NCI-H1694 (cell line): ENCODE measurements around the gene CARM1.
"Not testable (repeated sequence)": the region's sequence is repeated elsewhere in the genome, so short reads cannot be mapped to it uniquely, and the experiment has no call there.

Experiments
- DNase-seq: peaks from one replicate; lab custom pipeline; 2025; lab: John Stamatoyannopoulos, UW

CARM1 gene

DNA sequence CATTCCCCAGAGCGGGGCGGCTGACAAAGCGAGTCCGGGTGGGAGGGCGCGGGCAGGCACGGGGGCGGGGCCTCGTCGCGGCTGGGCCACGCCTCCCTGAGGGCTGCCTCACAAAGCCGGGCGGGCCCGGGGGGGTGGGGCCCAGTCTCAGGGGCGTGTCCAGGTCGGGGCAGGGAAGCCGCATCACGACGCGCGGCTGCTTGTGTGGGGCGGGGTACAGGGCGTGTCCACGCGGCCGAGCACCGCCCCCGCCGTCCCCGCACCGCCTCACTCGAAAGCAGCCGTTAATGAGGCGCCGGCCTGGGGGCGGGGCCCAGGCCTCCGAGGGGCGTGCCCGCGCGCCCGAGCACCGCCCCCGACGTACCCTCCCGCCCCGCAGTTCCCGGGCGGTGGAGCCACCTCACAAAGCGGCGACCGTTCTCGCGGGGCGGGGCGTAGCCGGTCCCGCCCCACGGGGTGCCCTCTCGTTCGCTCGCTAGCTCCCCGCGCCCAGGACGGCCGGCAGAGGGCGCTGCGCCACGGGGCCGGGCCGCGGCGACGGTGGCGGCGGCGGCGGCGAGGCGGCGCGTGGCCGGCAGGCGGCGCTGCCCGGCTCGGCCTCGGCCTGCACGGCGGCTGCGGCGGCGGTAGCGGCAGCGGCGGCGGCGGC is at the start of gene CARM1:
CARM1 (plus strand) TSS at position 599 of the 649 bp plus-strand sequence. CDS start 150 bp downstream, outside the sequence.
- peak; percentile 85 for DNase-seq

DNA sequence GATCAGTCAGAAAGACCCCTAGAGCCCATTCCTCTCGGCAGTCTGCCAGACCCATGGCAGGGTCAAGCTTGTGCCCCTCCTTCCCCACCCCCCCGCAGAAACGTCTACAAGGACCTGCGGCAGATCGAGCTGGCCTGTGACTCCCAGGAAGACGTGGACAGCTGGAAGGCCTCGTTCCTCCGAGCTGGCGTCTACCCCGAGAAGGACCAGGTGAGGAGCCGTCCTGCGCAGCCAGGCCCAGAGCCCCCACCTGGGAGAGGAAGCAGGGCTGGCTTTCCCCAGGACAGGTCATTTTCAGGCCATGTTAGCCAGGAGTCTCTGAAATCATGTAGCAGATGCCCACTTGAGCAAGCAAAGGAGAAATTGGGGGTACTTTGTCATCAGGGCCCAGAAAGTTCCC is 47.7 kb upstream of the CARM1 start:
- DNase-seq, result no peak

DNA sequence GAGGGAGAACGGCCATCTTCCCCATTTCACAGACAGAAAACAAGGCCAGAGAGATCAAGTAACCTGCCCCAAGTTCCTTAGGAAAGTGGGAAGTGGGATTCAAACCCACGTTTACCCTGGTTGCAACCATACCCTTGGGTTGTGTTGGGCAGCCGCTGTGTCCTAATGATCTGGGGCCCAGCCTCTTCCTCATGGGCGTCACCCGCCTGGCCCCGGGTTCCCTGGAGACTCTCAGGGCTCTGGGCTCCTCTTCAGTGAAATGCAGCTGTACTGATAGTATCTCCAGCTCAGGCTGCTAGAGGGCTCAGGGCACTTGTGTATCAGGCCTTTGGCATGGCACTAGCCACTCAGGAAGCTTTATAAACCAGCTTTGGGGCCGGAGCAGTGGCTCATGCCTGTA is 45.1 kb upstream of the CARM1 start:
- DNase-seq, result no peak

DNA sequence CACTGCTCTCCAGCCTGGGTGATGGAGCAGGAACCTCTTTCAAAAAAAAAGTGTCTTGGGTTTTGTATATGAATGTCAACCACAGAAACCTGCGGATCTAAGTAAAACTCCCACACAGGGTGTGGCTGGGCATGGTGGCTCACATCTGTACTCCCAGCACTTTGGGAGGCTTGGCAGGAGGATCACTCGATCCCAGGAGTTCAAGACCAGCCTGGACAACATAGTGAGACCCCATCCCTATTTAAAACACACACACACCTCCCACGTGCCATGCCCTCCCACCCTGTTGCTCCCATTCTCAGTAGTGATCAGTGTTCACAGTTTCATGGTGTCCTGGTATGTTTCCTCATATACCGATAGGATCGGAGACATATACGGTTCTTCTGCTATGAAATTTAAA is 44.5 kb upstream of the CARM1 start:
- no peak for DNase-seq

DNA sequence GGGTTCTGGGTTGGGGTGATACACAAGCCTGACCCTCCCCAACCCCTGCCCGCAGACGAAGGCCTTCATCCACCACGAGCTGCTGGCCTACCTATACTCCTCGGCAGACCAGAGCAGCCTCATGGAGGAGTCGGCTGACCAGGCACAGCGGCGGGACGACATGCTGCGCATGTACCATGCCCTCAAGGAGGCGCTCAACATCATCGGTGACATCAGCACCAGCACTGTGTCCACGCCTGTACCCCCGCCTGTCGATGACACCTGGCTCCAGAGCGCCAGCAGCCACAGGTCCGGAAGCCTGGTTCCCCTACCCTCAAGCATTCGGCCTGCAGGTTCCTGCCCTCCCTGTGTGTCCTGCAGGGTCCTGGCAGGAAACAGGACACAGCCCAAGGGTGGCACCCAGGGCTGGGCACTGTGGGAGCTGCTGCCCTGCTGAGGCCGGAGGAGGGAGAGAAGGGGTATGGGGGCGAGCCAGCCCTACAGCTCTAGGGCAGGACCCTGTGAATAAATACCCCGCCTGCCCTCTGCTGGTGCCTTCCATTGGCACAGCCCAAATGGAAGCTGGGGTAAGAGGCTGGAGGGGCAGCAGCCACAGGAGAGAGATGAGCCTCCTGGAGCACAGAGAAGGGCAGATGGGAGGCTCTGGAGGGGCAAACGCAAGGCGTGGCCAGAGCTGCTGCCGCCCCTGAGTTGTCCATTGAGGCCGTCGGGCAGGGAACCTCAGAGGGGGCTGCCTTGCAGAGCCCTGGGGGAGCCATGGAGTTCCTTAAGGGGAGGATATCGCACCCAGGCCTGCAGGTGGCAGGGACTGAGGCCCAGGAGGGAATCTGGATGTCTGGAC is 42.2 kb upstream of the CARM1 start:
- DNase-seq, result no peak

DNA sequence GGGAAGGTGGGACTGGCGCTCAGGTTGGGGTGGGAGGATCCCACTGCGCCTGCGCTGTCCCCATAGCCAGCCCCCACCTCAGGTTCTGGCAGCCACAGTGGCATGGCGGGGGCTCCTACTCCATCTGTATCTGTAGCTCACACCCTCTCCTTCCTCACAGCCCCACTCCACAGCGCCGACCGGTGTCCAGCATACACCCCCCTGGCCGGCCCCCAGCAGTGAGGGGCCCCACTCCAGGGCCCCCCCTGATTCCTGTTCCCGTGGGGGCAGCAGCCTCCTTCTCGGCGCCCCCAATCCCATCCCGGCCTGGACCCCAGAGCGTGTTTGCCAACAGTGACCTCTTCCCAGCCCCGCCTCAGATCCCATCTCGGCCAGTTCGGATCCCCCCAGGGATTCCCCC is 41.4 kb upstream of the CARM1 start:
- no peak for DNase-seq

DNA sequence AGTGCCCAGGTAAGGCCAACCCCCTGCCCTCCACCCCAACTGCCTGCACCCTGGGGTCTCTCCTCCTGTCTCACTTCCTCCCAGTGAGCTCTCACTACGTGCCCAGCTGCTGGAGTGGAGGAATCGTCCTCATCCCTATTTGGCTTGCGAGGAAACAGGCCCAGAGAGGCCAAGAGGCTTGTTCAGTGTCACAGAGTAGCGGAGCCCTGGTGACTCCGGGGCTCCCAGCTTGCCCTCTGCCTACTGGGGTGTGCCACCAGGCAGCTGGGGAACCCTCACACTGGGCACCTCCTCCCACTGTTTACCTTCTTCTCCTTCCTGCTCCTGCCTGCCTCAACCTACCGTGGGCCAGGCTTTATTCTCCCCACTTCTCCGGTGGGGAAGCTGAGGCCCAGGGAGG is 41.0 kb upstream of the CARM1 start:
- DNase-seq, result no peak

DNA sequence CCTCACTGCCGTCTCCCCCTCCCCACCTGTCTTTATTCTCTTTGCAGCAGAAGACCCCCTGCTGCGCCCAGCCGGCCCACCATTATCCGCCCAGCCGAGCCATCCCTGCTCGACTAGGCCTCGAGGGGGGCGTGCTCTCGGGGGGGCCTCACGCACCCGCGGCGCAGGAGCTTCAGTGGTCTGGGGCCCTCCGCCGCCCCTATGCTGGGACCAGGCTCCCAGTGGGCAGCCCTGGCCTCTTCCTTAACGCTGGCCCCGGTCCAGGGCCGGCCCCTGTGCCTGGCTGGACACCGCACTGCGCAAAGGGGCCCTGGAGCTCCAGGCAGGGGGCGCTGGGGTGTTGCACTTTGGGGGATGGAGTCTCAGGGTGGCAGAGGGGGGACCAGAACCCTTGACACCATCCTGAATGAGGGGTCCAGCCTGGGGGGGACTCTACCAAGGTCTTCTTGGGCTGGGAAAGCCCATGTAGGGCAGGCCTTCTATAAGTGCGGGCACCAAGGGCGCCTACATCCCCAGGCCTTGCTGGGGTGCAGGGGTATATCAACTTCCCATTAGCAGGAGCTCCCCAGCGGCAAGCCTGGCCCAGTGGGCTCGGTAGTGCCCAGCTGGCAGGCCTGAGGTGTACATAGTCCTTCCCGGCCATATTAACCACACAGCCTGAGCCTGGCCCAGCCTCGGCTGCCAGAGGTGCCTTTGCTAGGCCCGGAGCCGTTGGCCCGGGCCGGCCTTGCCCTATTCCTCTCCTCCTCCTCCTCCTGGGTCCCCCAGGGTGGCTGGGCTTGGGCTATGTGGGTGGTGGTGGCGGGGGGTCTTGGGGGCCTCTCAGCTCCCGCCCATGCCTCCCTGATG is 40.2 kb upstream of the CARM1 start:
- DNase-seq, result no peak

DNA sequence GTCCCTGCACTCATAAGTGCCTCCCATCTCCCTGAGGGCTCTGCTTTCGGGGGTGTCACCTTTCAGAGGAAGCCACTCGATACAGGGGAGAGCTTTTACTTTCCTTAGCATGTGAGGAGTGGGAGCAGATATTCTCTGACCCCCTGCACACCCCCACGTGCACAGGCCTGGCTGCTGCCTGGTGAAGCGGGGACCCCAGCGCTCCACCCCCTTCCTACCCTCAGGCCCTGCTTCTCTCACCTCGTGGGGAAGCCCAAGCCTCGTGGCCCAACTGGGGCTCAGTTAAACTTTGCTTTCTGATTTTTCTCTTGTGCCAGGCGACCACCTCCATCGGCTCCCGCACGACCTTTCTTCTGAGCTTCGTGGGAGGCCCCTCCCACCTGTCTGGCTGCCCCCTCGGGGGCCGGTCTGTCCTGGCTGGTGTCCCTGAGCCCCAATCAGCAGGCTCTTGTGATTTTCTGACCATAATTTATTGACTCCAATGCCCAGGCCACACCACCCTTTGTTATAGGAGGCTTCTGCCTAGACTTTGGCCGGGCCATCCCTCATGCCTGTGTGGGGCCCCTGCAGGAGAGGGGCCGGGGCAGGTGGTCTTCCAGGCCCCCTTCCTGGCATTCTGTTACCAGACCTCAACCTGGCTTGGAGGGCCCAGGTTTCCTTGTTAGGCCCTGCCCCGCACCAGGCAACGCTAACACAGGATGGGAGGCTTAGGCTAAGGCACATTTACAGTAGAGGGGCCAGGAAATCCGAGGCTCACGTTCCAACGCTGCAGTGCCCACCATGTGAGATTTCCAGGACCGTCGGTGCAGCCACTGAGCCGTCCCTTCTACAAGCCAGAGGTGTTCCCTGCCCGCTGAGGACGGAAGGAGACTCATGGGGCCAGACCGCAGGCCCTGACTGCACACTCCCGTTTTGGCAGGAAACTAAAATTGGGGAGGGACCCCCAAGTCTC is 39.1 kb upstream of the CARM1 start:
- DNase-seq, result no peak

DNA sequence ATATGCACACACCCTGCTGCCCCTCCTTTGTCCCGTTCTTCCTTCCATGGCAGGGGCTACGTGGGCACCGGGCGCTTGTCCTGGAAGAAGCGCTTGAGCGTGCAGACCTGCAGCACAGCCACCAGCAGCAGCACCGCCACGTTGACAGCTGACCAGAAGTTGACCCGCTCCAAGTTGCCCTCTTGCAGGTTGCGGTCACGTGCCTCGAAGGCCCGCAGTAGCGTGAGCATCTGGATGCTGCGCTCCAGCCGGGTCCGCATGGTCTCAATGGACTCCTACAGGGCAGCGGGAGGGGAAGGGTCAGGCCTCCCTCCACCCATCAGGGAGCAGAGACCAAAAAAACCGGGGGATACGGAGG is 38.4 kb upstream of the CARM1 start:
- DNase-seq, result no peak

DNA sequence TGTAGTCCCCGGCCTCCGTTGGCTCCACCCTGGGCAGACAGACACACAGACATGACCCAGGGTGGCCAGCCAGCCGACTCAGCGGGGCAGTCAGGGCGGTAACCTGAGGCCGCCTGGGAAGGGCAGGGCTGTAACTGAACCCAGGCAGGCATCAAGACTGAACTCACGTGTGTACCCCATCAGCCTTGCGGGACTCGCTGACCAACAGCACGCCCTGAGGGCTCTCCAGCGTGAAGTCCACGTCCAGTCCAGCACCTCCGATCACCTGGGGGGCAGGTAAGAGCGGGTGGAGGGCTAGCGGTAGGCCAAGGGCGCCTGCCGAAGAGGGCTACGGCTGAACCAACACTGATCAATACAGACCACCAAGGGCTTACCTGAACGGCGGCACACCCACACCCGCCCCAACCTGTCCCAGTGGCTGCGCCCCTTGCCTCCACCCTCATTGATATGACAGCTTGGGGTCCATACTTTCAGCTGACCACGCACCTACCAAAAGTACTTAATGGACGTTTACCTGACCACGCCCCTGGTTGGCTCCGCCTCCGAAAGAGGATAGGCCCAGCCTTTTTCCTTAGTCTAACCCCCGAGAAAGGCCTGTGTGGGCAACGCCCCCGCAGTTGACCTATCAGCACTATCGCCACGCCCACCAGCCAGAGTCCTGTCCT is 36.1 kb upstream of the CARM1 start:
- DNase-seq, result no peak

DNA sequence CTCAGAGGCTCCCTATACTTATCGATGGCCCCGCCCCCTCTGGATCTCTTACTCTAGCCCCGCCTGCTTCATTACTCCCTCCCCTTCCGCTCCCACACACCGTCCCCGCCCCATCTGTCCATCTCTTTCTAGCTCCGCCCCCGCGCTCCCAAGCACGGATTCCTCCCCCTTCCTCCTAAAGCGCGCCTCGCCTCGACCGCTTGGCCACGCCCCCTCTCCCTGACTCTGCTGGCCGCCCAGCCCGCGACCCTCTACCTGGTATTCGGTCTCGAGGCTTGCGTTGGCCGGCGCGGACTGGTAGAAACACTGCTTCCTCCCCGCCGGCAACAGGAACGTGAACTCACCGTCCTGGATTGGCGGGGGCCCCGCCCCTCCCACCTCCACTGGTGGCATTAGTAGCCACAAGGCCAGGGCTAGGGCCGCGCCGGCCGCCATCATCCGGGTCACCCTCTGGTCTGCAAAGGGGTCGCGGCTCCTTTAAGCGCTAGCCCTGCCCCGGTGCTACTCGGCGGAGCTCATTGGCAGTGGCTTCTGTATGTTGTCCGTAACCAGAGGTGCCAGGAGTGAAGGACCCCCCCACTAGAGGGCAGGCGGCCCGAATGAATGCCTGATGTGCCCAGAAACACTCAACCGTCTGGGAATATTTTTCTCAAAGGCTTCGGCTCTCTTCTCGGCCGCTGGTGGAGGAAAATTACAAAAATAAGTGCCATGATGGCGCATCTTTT is 35.4 kb upstream of the CARM1 start, which contains the start of gene TMED1:
TMED1 (minus strand) TSS at position 459 of the 725 bp plus-strand sequence; CDS start at position 438, 21 bp downstream.
- peak; percentile 98 for DNase-seq

DNA sequence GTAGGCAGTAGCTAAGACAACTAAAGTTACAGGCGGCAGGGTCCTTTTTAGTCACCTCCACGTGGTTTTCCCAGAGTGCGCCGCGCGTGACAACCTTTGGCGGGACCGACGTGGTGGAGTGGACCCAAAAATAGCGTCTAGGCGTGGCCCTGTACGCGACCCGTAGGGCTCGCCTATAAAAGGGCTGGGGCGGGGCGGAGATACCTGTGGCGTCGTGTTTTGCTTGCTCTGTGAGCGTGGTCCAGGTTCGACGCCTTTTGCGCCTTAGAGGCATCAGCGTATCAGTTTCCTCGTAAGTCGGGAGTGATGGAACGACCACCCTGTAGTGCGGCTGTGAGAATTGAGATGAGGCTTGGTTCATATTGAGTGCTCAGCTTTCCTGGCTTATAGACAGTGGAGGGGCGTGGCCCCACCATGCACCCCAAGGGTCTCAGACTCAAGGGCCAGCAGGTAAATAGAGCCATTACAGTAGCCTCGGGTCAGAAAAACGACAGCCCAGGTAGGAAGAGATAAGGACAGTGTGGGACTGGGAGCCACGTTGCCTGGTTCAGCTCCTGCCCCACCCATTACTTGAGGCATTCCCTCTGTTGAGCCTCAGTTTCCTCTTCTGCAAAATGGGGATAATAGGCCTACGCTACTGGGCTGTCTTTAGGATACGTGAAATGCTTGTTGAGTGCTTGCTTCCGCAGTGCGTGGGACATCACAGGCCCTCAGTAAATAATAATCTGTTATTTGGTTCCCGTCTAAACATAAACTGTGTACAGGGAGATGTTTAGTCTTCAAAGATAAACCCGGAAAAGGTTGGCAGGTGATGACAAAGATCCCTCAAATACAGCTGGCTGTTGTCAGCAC is 34.6 kb upstream of the CARM1 start:
- DNase-seq, result peak; percentile 87

DNA sequence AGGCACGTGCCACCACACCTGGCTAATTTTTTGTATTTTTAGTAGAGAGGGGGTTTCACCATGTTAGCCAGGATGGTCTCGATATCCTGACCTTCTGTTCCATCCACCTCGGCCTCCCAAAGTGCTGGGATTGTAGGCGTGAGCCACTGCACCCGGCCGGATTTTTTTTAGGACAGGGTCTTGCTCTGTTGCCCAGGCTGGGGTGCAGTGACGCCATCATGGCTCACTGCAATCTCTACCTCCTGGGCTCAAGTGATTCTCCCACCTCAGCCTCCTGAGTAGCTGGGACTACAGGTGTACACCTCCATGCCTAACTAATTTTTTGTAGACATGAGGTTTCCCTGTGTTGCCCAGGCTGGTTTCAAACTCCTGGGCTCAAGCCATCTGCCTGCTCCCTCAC is 33.7 kb upstream of the CARM1 start:
- not testable (repeated sequence) for DNase-seq

DNA sequence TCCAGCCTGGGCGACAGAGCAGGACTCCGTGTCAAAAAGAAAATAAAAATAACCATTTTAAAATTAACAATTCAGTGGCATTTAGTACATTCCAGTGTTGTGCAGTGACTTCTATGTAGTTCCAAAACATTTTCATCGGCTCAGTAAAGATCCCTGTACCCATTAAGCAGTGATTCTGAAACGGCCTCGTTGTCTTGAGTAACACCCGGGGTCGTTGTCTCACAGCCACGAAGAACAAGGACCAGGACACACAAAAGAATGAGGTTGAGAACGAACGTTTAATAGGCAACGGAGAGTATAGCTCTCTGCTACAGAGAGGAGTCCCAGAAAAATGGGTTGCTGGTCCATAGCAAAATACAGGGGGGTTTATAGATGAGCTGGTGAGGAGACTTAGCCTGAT is 33.0 kb upstream of the CARM1 start:
- no peak for DNase-seq

DNA sequence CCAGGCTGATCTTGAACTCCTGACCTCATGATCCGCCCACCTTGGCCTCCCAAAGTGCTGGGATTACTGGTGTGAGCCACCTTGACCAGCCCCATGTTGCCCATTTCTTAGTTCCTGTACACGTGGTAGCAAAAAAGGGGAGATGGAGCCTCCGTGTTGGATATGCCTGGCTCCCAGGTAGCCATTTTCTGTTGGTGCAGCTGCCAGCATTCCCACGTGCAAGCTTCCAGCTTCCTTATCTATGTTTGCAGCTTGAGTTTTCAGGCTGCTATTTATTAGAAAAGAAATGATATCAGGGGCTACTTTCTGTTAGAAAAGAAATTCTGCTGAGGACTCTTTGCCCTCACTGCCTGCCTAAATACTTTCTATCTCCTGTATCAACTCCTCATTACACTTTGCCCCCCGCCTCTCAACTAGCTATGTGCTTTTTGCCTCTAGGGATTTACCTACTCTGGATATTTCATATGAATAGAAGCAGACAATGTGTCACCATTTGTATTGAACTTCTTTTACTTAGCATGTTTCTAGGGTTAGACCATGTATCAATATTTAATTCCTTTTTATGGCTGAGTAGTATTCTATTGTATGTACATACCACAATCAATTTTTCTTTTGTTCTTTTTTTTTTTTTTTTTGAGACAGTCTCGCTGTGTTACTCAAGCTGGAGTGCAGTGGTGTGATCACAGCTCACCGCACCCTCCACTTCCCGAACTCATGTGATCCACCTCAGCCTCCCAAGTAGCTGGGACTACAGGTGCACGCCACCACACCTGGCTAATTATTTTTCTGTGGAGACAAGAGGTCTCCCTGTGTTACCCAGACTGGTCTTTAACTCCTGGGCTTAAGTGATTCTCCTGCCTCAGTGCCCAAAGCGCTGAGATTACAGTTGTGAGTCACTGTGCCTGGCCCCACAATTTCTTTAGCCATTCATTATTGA is 32.0 kb upstream of the CARM1 start:
- DNase-seq, result no peak

DNA sequence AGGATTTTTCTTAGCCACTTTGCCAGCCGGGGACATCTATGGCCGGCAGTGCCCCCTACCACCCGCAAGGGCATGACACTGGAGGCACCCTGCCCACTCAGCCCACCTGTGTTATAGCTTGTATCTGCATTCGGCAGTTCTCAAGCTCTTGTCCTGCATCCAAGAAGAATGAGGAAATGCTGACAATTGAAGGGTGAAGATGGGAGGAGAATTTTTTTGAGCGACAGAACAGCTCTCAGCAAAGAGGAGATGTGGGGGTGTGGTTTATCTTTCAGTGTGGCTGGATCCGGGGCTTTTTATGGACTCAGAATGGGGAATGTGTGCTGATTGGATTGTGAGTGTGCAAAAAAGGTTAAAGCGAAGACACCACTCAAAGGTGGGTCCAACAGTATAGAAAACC is 28.6 kb upstream of the CARM1 start:
- no peak for DNase-seq
